HG02623 (cell line): ENCODE results near the gene KDM2B.

Experiments used
- ATAC-seq: cut with Tn5 transposase; IDR thresholded peaks from one replicate; pipeline ENCODE4 v1.9.1; 2021; ENCODE audit warnings: moderate library complexity; ENCODE audit not compliant: unreplicated experiment

Gene KDM2B

GRCh38 chr12:121532503-121533393 lies 48.1 kb downstream of the KDM2B start:
- ATAC-seq = no peak

GRCh38 chr12:121531356-121531750 lies 49.5 kb downstream of the KDM2B start:
- no peak for ATAC-seq

GRCh38 chr12:121530600-121531355 lies 50.0 kb downstream of the KDM2B start:
- no peak for ATAC-seq

- ATAC-seq = no peak
These were observed 51.6 kb downstream of the KDM2B start for GRCh38 chr12:121529184-121529583.

- no peak for ATAC-seq
These were observed 55.4 kb downstream of the KDM2B start for GRCh38 chr12:121525411-121525810.

- no peak for ATAC-seq
These were observed 56.5 kb downstream of the KDM2B start for GRCh38 chr12:121524196-121524916.

- ATAC-seq = no peak
These were observed 57.1 kb downstream of the KDM2B start for GRCh38 chr12:121523741-121524140.

GRCh38 chr12:121522971-121523370 lies 57.9 kb downstream of the KDM2B start:
- ATAC-seq = no peak

- no peak for ATAC-seq
These were observed 60.2 kb downstream of the KDM2B start for GRCh38 chr12:121520586-121521086.

- ATAC-seq = no peak
These were observed 60.7 kb downstream of the KDM2B start for GRCh38 chr12:121520119-121520518.

GRCh38 chr12:121519227-121519626 lies 61.6 kb downstream of the KDM2B start:
- ATAC-seq = no peak

- ATAC-seq = no peak
These were observed 62.2 kb downstream of the KDM2B start for GRCh38 chr12:121518656-121519055.

GRCh38 chr12:121516437-121517011 lies 64.3 kb downstream of the KDM2B start:
- no peak for ATAC-seq

- no peak for ATAC-seq
These were observed 65.2 kb downstream of the KDM2B start for GRCh38 chr12:121515615-121516014.

GRCh38 chr12:121514184-121514742 lies 66.6 kb downstream of the KDM2B start:
- peak; percentile 50 for ATAC-seq

- ATAC-seq = peak; percentile 55
These were observed 67.2 kb downstream of the KDM2B start for GRCh38 chr12:121513464-121514183.

- no peak for ATAC-seq
These were observed 68.3 kb downstream of the KDM2B start for GRCh38 chr12:121512561-121512960.

GRCh38 chr12:121511916-121512315 lies 68.9 kb downstream of the KDM2B start:
- no peak for ATAC-seq

- no peak for ATAC-seq
These were observed 71.5 kb downstream of the KDM2B start for GRCh38 chr12:121509339-121509738.

GRCh38 chr12:121508533-121508932 lies 72.3 kb downstream of the KDM2B start:
- no peak for ATAC-seq
